GM12878 (cell line): ENCODE results near the gene C10orf90. TPM values are rescaled to one million over a fixed set of nuclear protein-coding genes. Genes with fewer than 3 reads are reported as not detected.

Experiments used
- POLR2AphosphoS5 ChIP-seq: IDR thresholded peaks from 2 replicates; pipeline ENCODE4 v1.6.1; 2011; ENCODE audit warnings: mild to moderate bottlenecking, low read length, inconsistent platforms
- polyA plus RNA-seq, 11 experiments: library from polyadenylated mRNA; depleted of rRNA in 4 of 11; unstranded in 6 of 11; stranded (reverse) in 5 of 11; fragments of >200 nt; fragmentation: Nextera tagmentation in 4 of 11; fragmentation: Illumina TruSeq in 1 of 11; extraction: Ambion mirVana in 4 of 11; extraction: Trizol in 1 of 11; gene quantifications; 1 replicate in 1 of 11; 2 replicates in 10 of 11; pipeline versions ENCODE4 v1.2.1 to v1.2.3, GENCODE V29; 2011 to 2016; ENCODE audit warnings: inconsistent platforms in 2 of 11, missing spikeins in 2 of 11, low read depth in 1 of 11
- total RNA-seq, 4 experiments: library from RNA; depleted of rRNA in 3 of 4; stranded (reverse); fragments of >200 nt in 3 of 4; fragmentation: Illumina TruSeq in 1 of 4; extraction: Trizol in 1 of 4; gene quantifications; 2 replicates each; pipeline versions ENCODE4 v1.2.1 to v1.2.3, GENCODE V29; 2013 to 2021
- TF ChIP-seq, protein P1 (sequence below): fragments of 450-650 bp; IDR thresholded peaks from 2 replicates; pipeline ENCODE4 v1.6.1; 2016; ENCODE audit warnings: mild to moderate bottlenecking, moderate library complexity, borderline replicate concordance
- TF ChIP-seq, protein P2 (sequence below): IDR thresholded peaks from 2 replicates; pipeline ENCODE4 v1.6.1; 2012; ENCODE audit warnings: improper control_type of control experiment, low read depth, low read length; ENCODE audit not compliant: insufficient replicate concordance
- TF ChIP-seq, protein P3 (sequence below): fragments of 450-650 bp; IDR thresholded peaks from 2 replicates; pipeline ENCODE4 v1.6.1; 2014; ENCODE audit warnings: mild to moderate bottlenecking

C10orf90 gene
- total and polyA plus RNA-seq, 10 of the 15 experiments (the other 5 are each of a cell fraction or from before 2014, with no cell fraction given): 0.04 TPM; not detected in 9

DNA sequence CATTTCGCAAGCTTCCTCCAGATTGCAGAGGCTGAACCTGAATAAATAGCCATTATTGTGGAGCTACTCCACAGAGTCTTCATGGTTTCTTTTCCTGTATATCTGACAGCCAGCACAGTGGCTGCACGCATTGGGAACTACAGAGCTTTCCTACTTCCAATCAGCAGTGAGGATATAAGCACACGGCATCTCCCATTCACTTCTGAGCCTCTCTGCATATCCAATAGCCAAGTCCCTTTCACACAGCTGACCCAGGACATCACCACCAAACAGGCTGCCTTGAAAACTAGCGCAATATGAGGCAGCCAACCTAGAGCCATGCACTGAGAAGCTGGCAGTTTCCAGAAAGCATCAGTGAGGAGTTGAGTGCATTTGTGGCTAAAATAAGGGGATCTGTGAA lies 11.6 kb downstream of the C10orf90 start (continued):
- TF ChIP-seq, protein P1, sequence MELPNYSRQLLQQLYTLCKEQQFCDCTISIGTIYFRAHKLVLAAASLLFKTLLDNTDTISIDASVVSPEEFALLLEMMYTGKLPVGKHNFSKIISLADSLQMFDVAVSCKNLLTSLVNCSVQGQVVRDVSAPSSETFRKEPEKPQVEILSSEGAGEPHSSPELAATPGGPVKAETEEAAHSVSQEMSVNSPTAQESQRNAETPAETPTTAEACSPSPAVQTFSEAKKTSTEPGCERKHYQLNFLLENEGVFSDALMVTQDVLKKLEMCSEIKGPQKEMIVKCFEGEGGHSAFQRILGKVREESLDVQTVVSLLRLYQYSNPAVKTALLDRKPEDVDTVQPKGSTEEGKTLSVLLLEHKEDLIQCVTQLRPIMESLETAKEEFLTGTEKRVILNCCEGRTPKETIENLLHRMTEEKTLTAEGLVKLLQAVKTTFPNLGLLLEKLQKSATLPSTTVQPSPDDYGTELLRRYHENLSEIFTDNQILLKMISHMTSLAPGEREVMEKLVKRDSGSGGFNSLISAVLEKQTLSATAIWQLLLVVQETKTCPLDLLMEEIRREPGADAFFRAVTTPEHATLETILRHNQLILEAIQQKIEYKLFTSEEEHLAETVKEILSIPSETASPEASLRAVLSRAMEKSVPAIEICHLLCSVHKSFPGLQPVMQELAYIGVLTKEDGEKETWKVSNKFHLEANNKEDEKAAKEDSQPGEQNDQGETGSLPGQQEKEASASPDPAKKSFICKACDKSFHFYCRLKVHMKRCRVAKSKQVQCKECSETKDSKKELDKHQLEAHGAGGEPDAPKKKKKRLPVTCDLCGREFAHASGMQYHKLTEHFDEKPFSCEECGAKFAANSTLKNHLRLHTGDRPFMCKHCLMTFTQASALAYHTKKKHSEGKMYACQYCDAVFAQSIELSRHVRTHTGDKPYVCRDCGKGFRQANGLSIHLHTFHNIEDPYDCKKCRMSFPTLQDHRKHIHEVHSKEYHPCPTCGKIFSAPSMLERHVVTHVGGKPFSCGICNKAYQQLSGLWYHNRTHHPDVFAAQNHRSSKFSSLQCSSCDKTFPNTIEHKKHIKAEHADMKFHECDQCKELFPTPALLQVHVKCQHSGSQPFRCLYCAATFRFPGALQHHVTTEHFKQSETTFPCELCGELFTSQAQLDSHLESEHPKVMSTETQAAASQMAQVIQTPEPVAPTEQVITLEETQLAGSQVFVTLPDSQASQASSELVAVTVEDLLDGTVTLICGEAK: no peak
- TF ChIP-seq, protein P2, sequence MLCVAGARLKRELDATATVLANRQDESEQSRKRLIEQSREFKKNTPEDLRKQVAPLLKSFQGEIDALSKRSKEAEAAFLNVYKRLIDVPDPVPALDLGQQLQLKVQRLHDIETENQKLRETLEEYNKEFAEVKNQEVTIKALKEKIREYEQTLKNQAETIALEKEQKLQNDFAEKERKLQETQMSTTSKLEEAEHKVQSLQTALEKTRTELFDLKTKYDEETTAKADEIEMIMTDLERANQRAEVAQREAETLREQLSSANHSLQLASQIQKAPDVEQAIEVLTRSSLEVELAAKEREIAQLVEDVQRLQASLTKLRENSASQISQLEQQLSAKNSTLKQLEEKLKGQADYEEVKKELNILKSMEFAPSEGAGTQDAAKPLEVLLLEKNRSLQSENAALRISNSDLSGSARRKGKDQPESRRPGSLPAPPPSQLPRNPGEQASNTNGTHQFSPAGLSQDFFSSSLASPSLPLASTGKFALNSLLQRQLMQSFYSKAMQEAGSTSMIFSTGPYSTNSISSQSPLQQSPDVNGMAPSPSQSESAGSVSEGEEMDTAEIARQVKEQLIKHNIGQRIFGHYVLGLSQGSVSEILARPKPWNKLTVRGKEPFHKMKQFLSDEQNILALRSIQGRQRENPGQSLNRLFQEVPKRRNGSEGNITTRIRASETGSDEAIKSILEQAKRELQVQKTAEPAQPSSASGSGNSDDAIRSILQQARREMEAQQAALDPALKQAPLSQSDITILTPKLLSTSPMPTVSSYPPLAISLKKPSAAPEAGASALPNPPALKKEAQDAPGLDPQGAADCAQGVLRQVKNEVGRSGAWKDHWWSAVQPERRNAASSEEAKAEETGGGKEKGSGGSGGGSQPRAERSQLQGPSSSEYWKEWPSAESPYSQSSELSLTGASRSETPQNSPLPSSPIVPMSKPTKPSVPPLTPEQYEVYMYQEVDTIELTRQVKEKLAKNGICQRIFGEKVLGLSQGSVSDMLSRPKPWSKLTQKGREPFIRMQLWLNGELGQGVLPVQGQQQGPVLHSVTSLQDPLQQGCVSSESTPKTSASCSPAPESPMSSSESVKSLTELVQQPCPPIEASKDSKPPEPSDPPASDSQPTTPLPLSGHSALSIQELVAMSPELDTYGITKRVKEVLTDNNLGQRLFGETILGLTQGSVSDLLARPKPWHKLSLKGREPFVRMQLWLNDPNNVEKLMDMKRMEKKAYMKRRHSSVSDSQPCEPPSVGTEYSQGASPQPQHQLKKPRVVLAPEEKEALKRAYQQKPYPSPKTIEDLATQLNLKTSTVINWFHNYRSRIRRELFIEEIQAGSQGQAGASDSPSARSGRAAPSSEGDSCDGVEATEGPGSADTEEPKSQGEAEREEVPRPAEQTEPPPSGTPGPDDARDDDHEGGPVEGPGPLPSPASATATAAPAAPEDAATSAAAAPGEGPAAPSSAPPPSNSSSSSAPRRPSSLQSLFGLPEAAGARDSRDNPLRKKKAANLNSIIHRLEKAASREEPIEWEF: no peak
- TF ChIP-seq, protein P3, sequence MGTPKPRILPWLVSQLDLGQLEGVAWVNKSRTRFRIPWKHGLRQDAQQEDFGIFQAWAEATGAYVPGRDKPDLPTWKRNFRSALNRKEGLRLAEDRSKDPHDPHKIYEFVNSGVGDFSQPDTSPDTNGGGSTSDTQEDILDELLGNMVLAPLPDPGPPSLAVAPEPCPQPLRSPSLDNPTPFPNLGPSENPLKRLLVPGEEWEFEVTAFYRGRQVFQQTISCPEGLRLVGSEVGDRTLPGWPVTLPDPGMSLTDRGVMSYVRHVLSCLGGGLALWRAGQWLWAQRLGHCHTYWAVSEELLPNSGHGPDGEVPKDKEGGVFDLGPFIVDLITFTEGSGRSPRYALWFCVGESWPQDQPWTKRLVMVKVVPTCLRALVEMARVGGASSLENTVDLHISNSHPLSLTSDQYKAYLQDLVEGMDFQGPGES: no peak
- TF ChIP-seq POLR2AphosphoS5: no peak
